OCI-LY3 (cell line): ENCODE data around the gene TPH2.

ENCODE experiments used
- H2AFZ ChIP-seq: fragments of 200-600, 300-600 bp; shearing (Covaris generic); 2 replicates; pipeline ENCODE4 v1.6.0; 2014; ENCODE audit warnings: antibody characterized with exemption, low read depth, low read length
- H3K27ac ChIP-seq: fragments of 200-600, 300-600 bp; sonication (generic); 2 replicates; pipeline ENCODE4 v1.5.1; 2014; ENCODE audit warnings: mild to moderate bottlenecking, low read length, moderate library complexity, mixed read lengths
- H3K27me3 ChIP-seq: fragments of 200-600, 300-600 bp; sonication (generic); 2 replicates; pipeline ENCODE4 v1.6.1; 2014; ENCODE audit warnings: low read depth, low read length, mixed read lengths
- H3K36me3 ChIP-seq: fragments of 200-600, 300-600 bp; sonication (generic); replicated peaks from 2 replicates; pipeline ENCODE3; 2014; ENCODE audit warnings: low read depth, low read length, mixed read lengths
- H3K4me1 ChIP-seq: fragments of 300-600, 200-600 bp; sonication (generic); 2 replicates; pipeline ENCODE4 v1.6.1; 2014; ENCODE audit warnings: low read length, mixed read lengths
- H3K4me2 ChIP-seq: fragments of 200-600, 300-600 bp; sonication (generic); 2 replicates; pipeline ENCODE4 v1.6.1; 2014; ENCODE audit warnings: low read length, mixed read lengths
- H3K4me3 ChIP-seq: fragments of 300-600, 200-600 bp; sonication (generic); 2 replicates; pipeline ENCODE4 v1.5.1; 2014; ENCODE audit warnings: antibody characterized with exemption, mild to moderate bottlenecking, low read length, moderate library complexity
- H3K79me2 ChIP-seq: fragments of 300-600, 200-600 bp; shearing (Covaris generic); 2 replicates; pipeline ENCODE4 v1.6.1; 2014; ENCODE audit warnings: mild to moderate bottlenecking, low read length, mixed read lengths
- H3K9ac ChIP-seq: fragments of 300-600, 200-600 bp; shearing (Covaris generic); 2 replicates; pipeline ENCODE4 v1.6.0; 2014; ENCODE audit warnings: mild to moderate bottlenecking, low read length, moderate library complexity
- H3K9me3 ChIP-seq: fragments of 200-600, 300-600 bp; shearing (Covaris generic); 2 replicates; pipeline ENCODE4 v1.6.1; 2014; ENCODE audit warnings: low read length, mixed read lengths; ENCODE audit not compliant: insufficient read depth
- H4K20me1 ChIP-seq: fragments of 200-600, 300-600 bp; sonication (generic); 2 replicates; pipeline ENCODE4 v1.6.1; 2016; ENCODE audit warnings: low read length, mixed read lengths; ENCODE audit not compliant: insufficient read depth
- EZH2phosphoT487 ChIP-seq: fragments of 200-600 bp; shearing (Covaris generic); IDR thresholded peaks from 2 replicates; pipeline ENCODE4 v1.6.1; 2018; ENCODE audit warnings: antibody characterized with exemption, mixed run types, low read depth
- TF ChIP-seq, protein P1 (sequence below): fragments of 200-600, 300-600 bp; sonication (generic); IDR thresholded peaks from 2 replicates; pipeline ENCODE4 v1.5.1; 2014; ENCODE audit warnings: antibody characterized with exemption, low read length, low read depth

Gene TPH2

DNA sequence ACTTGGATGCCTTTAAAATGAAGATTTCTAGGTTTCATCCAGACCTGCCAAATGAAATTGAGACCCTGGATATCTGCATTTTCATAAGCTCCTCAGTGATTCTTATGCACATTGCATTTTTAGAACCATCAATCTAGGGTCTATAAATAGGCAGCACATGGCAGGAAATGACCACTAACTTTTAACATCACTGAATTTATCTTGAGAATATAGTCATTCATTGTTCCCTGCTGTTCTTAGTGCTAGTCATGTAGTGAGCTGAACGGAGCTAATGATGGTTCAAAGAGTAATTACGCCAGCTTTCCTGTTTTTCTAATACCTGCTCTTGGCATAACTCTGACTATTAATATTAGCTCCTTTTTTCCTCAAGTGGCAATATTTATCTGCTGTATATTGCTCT is 91.6 kb downstream of the TPH2 start:
- Histone ChIP-seq H3K4me2 (no peak overlapping the region), H3K4me1 (peaks cover 9% of the 10 kb centered on the region; the same call in 1 of the 2 replicates), H3K4me3 (no peak overlapping the region), H3K79me2 (no peaks in the 10 kb centered on the region), H3K9ac (no peak overlapping the region), H4K20me1 (no peaks in the 10 kb centered on the region), H3K36me3 (no peaks in the 10 kb centered on the region), H3K27ac (no peak overlapping the region), H3K9me3 (no peaks in the 10 kb centered on the region), H2AFZ (no peak overlapping the region), H3K27me3 (no peaks in the 10 kb centered on the region)
- TF ChIP-seq, protein P1, sequence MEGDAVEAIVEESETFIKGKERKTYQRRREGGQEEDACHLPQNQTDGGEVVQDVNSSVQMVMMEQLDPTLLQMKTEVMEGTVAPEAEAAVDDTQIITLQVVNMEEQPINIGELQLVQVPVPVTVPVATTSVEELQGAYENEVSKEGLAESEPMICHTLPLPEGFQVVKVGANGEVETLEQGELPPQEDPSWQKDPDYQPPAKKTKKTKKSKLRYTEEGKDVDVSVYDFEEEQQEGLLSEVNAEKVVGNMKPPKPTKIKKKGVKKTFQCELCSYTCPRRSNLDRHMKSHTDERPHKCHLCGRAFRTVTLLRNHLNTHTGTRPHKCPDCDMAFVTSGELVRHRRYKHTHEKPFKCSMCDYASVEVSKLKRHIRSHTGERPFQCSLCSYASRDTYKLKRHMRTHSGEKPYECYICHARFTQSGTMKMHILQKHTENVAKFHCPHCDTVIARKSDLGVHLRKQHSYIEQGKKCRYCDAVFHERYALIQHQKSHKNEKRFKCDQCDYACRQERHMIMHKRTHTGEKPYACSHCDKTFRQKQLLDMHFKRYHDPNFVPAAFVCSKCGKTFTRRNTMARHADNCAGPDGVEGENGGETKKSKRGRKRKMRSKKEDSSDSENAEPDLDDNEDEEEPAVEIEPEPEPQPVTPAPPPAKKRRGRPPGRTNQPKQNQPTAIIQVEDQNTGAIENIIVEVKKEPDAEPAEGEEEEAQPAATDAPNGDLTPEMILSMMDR: no peak
- no peak for TF ChIP-seq EZH2phosphoT487

DNA sequence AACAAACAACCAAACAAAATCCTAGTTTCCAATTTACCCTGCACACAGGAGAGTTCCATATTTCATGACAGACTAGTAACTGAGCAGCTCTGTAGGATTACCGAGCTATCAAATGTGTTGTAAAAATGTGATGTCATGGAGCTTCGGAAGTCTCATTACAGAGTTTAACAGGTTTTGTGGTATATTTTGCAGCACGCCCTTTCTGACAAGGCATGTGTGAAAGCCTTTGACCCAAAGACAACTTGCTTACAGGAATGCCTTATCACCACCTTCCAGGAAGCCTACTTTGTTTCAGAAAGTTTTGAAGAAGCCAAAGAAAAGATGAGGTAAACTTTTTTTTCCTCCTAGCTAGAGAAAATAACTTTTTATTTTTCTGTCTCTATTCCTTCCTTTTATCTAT is 92.4 kb downstream of the TPH2 start:
- no peaks in the 10 kb centered on the region for H3K27me3 ChIP-seq

DNA sequence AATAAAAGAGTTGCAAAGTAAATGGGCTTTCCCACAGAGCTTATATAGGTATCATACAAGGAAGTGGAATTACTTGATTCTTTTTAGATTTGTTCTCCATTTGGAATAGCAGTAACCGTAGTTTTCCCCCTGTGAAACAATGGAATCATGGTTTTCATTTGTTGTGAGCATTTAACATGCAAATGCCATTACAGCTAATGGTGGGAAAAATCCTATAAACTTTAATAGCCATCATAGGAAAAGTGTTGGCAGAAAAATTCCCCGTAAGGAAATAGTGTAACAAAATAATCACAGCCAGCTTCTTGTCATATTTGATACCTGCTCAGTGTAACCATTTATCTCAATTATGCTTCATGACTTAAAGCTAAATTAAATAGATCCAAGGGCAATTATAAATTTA is 95.3 kb downstream of the TPH2 start:
- Histone ChIP-seq H4K20me1 (no peaks in the 10 kb centered on the region), H3K36me3 (no peaks in the 10 kb centered on the region), H3K4me1 (peaks cover 9% of the 10 kb centered on the region; the same call in 1 of the 2 replicates), H3K9ac (no peak overlapping the region), H3K79me2 (no peaks in the 10 kb centered on the region), H3K27me3 (no peaks in the 10 kb centered on the region), H3K4me3 (no peak overlapping the region), H2AFZ (no peak overlapping the region), H3K4me2 (no peak overlapping the region), H3K9me3 (no peaks in the 10 kb centered on the region), H3K27ac (no peak overlapping the region)
- TF ChIP-seq, protein P1: no peak
- no peak for TF ChIP-seq EZH2phosphoT487

More for the DNA sequence above, 92.4 kb downstream of the TPH2 start:
- no peak overlapping the region for H3K9ac ChIP-seq
- no peak overlapping the region for H3K4me2 ChIP-seq
- H3K36me3 ChIP-seq: no peaks in the 10 kb centered on the region
- H3K9me3 ChIP-seq: no peaks in the 10 kb centered on the region
- TF ChIP-seq EZH2phosphoT487: no peak
- TF ChIP-seq, protein P1: no peak
- H3K27ac ChIP-seq: no peak overlapping the region
- H2AFZ ChIP-seq: no peak overlapping the region
- H4K20me1 ChIP-seq: no peaks in the 10 kb centered on the region
- H3K4me3 ChIP-seq: no peak overlapping the region
- peaks cover 9% of the 10 kb centered on the region; the same call in 1 of the 2 replicates for H3K4me1 ChIP-seq
- H3K79me2 ChIP-seq: no peaks in the 10 kb centered on the region

DNA sequence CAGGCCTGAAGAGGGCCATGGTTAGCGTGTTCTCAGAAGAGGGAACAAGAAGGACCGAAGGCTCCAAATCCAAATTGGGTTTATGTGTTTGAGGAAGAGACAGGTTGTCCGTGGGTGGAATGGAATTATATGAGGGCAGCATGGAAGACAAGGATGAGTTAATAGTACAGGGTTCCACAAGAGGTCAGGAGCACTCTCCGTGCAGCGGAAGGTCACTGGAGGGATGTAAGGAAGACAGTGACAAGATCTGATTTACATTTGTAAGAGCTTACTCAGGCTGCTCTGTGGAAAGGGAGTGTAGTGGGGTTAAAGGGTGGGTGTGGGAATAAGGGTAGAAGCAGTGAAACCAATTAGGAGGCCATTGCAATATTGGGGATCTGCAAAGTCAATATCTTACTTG is 97.0 kb downstream of the TPH2 start:
- Histone ChIP-seq H3K36me3 (no peaks in the 10 kb centered on the region), H3K27me3 (no peaks in the 10 kb centered on the region), H3K4me2 (no peak overlapping the region), H3K27ac (no peak overlapping the region), H3K9me3 (0 out of 2 replicates have a peak, but pooled peaks cover 5% of the 10 kb centered on the region), H3K4me3 (no peak overlapping the region), H2AFZ (no peak overlapping the region), H4K20me1 (no peaks in the 10 kb centered on the region), H3K4me1 (peaks cover 9% of the 10 kb centered on the region; the same call in 1 of the 2 replicates), H3K79me2 (no peaks in the 10 kb centered on the region), H3K9ac (no peak overlapping the region)
- TF ChIP-seq EZH2phosphoT487: no peak
- TF ChIP-seq, protein P1: no peak
